Measurements from ENCODE around the gene PBX3. TPM values are rescaled to one million over a fixed set of nuclear protein-coding genes. Genes with fewer than 3 reads are reported as not detected.

Gene PBX3
- total RNA-seq, 2 experiments from 2014 or later: 9.4 to 14.3 TPM

DNA sequence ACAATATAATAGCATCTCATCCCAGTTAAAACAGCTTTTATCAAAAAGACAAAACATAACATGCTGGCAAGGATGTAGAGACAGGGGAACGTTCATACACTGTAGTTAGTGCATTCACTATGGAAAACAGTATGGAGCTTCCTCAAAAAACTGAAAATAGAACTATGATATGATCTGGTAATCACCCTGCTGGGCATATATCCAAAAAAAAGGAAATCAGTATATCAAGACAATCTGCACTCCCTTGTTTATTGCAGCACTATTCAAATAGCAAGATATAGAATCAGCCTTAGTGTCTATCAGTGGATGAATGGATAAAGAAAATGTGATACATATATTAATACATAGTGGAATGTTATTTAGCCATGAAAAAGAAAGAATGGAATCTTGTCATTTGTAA lies 88.5 kb downstream of the PBX3 start:
- H3K4me3 Mint-ChIP-seq: no peak overlapping the region

DNA sequence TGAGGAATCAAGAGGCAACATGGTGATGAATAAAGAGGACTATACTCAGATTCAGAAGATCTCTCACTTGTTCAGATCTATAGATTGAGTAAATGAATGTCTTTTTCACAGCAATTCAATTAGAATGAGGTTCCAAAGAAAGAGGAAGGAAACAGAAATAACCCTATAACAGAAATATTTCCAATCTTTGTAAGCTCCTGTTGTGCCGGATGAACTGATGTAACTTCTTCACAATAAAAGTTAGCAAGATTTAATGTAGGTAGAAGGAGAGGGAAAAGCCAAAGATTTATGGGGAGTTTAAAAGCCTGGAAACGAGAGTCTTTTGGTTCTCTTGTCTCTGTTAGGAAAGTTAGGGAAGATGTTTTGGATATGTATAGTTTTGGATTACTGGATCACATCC lies 92.1 kb downstream of the PBX3 start:
- intact Hi-C loops (cut with micrococcal nuclease): no loop called here

More for the DNA sequence above, 88.5 kb downstream of the PBX3 start:
- Mint-ChIP-seq H3K9me3 (no peaks in the 10 kb centered on the region), H3K36me3 (ENCODE audit: low read depth) (peaks cover 1% of the 10 kb centered on the region), H3K27me3 (ENCODE audit: low read depth) (no peaks in the 10 kb centered on the region), H3K27ac (no peak overlapping the region), H3K4me1 (ENCODE audit: low read depth) (peaks cover 13% of the 10 kb centered on the region)
- no peak for DNase-seq
- intact Hi-C loops (cut with micrococcal nuclease): no loop called here
- CTCF ChIA-PET: interaction anchor here (0.9 kb wide), 1 partner anchor 8 kb away, joined by 7 read pairs; no protein-coding TSS in a partner anchor

DNA sequence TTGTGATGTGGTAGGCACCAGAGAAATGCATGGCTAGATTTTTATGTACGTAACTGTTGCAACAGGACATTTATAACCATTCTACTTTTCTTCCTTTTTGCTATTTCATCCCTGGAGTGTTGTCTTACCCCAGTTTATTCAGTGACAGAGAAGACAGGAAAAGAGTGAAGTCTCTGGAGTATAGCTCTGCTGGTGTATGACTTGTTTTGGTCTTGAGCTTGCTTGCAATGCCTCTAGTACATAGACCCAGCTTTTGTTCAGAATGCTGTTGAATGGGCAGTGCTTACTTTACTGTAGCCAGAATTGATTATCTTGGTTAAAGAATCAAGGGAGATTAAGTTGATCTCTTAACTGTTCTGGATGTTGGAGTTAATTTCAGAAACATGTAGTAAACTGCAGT lies 94.3 kb downstream of the PBX3 start:
- DNase-seq: no peak
- H3K4me3 Mint-ChIP-seq: no peak overlapping the region
- peaks cover 12% of the 10 kb centered on the region for H3K4me1 Mint-ChIP-seq (ENCODE audit: low read depth)
- intact Hi-C loops (cut with micrococcal nuclease): no loop called here
- H3K27ac Mint-ChIP-seq: no peak overlapping the region
- CTCF ChIA-PET: no interaction called here
- H3K27me3 Mint-ChIP-seq (ENCODE audit: low read depth): no peaks in the 10 kb centered on the region
- H3K36me3 Mint-ChIP-seq (ENCODE audit: low read depth): no peaks in the 10 kb centered on the region
- H3K9me3 Mint-ChIP-seq: no peaks in the 10 kb centered on the region

More for the DNA sequence above, 92.1 kb downstream of the PBX3 start:
- Mint-ChIP-seq H3K9me3 (no peaks in the 10 kb centered on the region), H3K27ac (no peak overlapping the region), H3K27me3 (ENCODE audit: low read depth) (no peaks in the 10 kb centered on the region), H3K4me1 (ENCODE audit: low read depth) (peaks cover 12% of the 10 kb centered on the region), H3K4me3 (no peak overlapping the region), H3K36me3 (ENCODE audit: low read depth) (no peaks in the 10 kb centered on the region)
- CTCF ChIA-PET: no interaction called here
- no peak for DNase-seq

DNA sequence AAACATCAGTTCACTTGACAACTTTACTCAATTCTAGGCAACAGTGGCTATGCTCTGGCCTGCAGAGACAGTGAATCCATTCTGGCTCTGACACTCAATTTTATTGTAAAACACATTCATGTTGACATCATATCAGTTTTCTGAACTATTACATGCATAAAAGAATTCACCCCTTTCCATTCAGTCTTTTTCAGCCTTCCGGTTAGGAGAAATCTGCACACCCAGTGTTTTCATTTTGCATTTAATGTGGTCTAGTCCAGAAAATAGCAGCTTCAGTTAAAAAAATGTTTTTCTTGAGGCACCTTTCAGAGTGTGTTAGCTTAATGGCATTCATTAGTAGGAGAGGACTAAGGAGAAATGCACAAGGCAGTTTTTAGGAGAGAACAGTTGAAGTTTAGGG lies 95.1 kb downstream of the PBX3 start:
- Mint-ChIP-seq H3K4me3 (no peak overlapping the region), H3K4me1 (ENCODE audit: low read depth) (peaks cover 12% of the 10 kb centered on the region), H3K9me3 (no peaks in the 10 kb centered on the region), H3K36me3 (ENCODE audit: low read depth) (no peaks in the 10 kb centered on the region), H3K27ac (no peak overlapping the region), H3K27me3 (ENCODE audit: low read depth) (no peaks in the 10 kb centered on the region)
- no peak for DNase-seq
- CTCF ChIA-PET: no interaction called here
- intact Hi-C loops (cut with micrococcal nuclease): no loop called here

DNA sequence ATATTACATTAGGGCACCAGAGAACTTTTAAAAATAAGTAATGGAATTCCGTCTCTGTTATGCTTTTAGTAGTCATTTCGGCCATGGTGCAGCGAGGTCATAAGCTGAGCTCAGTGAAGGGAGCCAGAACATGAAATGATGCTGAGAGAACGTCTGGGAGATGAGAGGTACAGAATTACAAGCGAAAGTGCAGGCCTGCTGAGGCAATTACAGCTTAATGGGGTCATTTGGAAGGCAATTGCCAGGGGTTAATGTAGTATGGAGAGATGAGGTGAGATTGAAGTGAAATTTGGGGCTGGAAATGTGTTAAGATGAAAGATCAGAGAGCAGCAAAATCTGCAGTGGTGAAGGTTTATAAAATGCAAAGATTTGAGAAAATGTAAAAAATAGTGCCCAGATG lies 96.5 kb downstream of the PBX3 start:
- no peaks in the 10 kb centered on the region for H3K36me3 Mint-ChIP-seq (ENCODE audit: low read depth)
- CTCF ChIA-PET: interaction anchor here (0.8 kb wide), 1 partner anchor 8 kb away, joined by 7 read pairs; no protein-coding TSS in a partner anchor
- no peak overlapping the region for H3K4me3 Mint-ChIP-seq
- intact Hi-C loops (cut with micrococcal nuclease): no loop called here
- no peaks in the 10 kb centered on the region for H3K9me3 Mint-ChIP-seq
- H3K27me3 Mint-ChIP-seq (ENCODE audit: low read depth): no peaks in the 10 kb centered on the region
- H3K4me1 Mint-ChIP-seq (ENCODE audit: low read depth): peaks cover 12% of the 10 kb centered on the region
- no peak for DNase-seq
- H3K27ac Mint-ChIP-seq: no peak overlapping the region

DNA sequence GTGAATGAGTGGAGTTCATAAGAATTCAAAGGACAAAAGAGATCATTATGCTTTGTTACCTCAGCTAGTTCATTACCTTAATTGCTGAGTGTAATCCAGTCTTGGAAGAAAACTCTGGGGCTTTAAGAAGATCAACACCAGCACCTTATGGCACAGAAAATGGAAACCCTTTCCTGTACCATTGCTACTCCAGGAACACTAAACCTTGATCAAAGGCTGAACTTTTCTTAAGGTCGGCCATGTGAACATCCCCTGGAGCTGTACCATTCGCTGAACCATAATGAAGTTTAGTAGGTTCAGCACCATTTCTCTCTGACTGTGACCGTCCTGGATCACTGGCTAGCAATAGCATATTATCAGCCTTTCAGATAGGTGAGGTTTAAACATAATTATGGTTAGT lies 97.4 kb downstream of the PBX3 start:
- Mint-ChIP-seq H3K4me1 (ENCODE audit: low read depth) (peaks cover 12% of the 10 kb centered on the region), H3K9me3 (no peaks in the 10 kb centered on the region), H3K27ac (no peak overlapping the region), H3K4me3 (no peak overlapping the region), H3K36me3 (ENCODE audit: low read depth) (no peaks in the 10 kb centered on the region), H3K27me3 (ENCODE audit: low read depth) (no peaks in the 10 kb centered on the region)
- intact Hi-C loops (cut with micrococcal nuclease): no loop called here
- DNase-seq: no peak
- CTCF ChIA-PET: interaction anchor here (0.7 to 1.1 kb wide), 2 partner anchors 13 to 1101 kb away, joined by 3 to 4 read pairs; no protein-coding TSS in a partner anchor

DNA sequence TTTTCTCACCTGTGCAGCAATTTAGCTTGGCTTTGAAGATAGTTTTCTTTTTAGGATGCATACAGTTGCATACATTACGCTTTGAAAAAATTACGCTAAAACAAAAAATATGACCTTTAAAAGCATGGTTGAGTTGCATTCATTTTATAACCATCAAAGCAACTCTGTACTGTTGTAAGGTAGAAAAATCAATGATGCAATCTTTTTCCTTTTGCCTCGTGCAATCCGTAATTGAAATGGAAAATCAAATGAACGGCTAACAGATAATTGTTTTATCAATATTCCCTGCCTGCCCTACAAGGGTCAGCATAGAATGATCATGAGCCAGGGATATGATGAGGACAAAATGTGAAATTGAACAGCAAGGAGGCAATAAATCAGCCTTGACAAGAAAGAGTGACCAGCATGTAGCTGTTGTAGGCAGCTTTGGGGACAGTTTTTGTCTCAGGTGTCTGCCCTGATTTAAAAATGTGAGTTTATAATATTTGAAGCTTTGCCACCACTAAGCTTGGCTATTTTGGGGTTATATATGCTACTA lies 98.2 kb downstream of the PBX3 start:
- no peak overlapping the region for H3K27ac Mint-ChIP-seq
- H3K4me3 Mint-ChIP-seq: no peak overlapping the region
- CTCF ChIA-PET: interaction anchor here (1.1 kb wide), 1 partner anchor 14 kb away, joined by 4 read pairs; no protein-coding TSS in a partner anchor

DNA sequence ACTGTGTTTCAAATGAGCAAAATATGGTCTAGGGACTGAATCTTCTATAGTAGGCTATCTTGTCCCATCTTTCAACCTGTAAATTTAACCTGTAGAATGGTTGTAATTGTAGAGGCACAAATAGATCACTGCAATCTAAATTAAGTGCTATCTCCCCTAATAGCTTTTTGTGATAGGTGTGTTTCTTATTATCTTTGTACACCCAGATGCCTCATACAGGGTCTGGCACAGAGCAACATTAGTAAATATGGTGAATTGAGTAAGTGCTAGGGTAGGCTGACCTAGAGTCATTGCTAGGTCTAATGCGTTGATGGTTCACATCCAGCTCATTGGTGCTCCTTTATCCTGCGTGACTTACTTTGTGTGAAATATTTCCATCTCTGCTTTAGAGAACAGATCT lies 100.6 kb downstream of the PBX3 start:
- intact Hi-C loops (cut with micrococcal nuclease): no loop called here
- CTCF ChIA-PET: interaction anchor here (0.6 kb wide), 1 partner anchor 13 kb away, joined by 5 read pairs; no protein-coding TSS in a partner anchor
- H3K27ac Mint-ChIP-seq: no peak overlapping the region
- no peaks in the 10 kb centered on the region for H3K9me3 Mint-ChIP-seq
- H3K36me3 Mint-ChIP-seq (ENCODE audit: low read depth): no peaks in the 10 kb centered on the region
- no peaks in the 10 kb centered on the region for H3K4me1 Mint-ChIP-seq (ENCODE audit: low read depth)
- no peak for DNase-seq
- H3K27me3 Mint-ChIP-seq (ENCODE audit: low read depth): no peaks in the 10 kb centered on the region
- no peak overlapping the region for H3K4me3 Mint-ChIP-seq

More for the DNA sequence above, 98.2 kb downstream of the PBX3 start:
- intact Hi-C loops (cut with micrococcal nuclease): no loop called here
- H3K4me1 Mint-ChIP-seq (ENCODE audit: low read depth): peaks cover 12% of the 10 kb centered on the region
- H3K36me3 Mint-ChIP-seq (ENCODE audit: low read depth): no peaks in the 10 kb centered on the region
- H3K9me3 Mint-ChIP-seq: no peaks in the 10 kb centered on the region
- no peak for DNase-seq
- no peaks in the 10 kb centered on the region for H3K27me3 Mint-ChIP-seq (ENCODE audit: low read depth)

DNA sequence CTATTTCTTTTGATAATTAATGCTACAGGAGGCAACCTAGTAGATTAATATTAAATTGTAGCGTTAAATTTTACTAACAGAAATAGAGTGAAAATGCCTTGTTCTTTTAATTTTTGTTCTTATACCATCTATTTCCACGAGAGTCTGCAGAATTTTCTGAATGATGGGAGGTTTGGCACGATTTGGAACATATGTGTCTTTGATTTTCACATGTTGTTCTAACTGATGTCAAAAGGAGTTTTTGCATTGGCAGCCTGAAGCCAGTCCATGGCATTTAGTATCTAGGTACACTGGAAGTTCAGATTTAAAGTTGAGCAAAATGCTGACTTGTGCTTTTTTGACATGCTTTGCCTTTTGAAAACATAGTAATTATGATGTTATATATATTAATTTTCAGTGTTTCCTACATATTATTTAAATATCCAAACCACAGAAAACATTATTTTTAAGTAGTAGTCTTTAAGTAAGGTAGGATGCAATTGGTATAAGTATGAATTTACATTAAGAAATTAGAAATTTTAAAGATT lies 103.0 kb downstream of the PBX3 start:
- no peak for DNase-seq
- Mint-ChIP-seq H3K27ac (no peak overlapping the region), H3K4me3 (no peak overlapping the region), H3K36me3 (ENCODE audit: low read depth) (no peaks in the 10 kb centered on the region), H3K4me1 (ENCODE audit: low read depth) (peaks cover 9% of the 10 kb centered on the region), H3K9me3 (no peaks in the 10 kb centered on the region), H3K27me3 (ENCODE audit: low read depth) (no peaks in the 10 kb centered on the region)
- intact Hi-C loops (cut with micrococcal nuclease): no loop called here
- CTCF ChIA-PET: no interaction called here

DNA sequence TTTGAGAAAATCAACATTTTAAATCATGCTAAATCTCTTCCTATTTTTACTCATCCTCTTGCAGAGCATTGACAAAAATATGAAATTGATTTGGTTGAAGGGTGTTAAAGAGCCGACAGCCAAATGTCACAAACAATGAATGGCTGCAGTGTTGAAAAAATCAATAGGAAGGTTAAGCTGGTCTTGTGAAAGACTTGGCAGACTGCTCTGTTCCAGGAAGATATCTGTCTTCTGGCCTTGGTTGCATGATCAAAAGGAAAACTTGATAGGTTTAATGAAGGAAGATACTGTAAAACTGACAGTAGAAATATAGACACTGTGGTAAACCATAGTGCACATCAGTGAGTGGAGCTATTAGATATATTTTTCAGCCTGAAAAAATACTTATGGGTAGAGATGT lies 103.6 kb downstream of the PBX3 start:
- H3K27ac Mint-ChIP-seq: no peak overlapping the region
- no peaks in the 10 kb centered on the region for H3K36me3 Mint-ChIP-seq (ENCODE audit: low read depth)
- peaks cover 14% of the 10 kb centered on the region for H3K4me1 Mint-ChIP-seq (ENCODE audit: low read depth)
- CTCF ChIA-PET: no interaction called here
- no peaks in the 10 kb centered on the region for H3K27me3 Mint-ChIP-seq (ENCODE audit: low read depth)
- no peak for DNase-seq
- H3K4me3 Mint-ChIP-seq: no peak overlapping the region
- no peaks in the 10 kb centered on the region for H3K9me3 Mint-ChIP-seq
- intact Hi-C loops (cut with micrococcal nuclease): no loop called here

DNA sequence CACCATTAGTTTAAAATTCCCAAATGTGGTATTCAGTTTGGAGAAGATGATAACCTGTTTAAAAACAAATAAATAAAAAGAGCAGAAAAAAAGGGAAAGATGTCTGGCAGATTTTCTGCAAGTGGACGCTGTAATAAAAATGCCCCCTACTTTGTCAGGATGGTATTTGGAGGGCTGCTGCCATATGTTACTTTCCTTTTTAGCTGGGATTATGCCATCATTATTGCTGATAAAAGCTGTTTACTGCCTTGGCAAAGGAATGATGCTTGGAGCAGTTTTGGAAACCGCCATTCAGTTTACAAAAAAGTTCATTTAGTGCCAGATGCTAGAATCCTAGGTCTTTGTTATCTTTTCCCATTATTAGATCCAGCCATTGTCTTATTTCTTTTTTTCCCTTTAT lies 104.8 kb downstream of the PBX3 start:
- Mint-ChIP-seq H3K4me3 (no peak overlapping the region), H3K27ac (no peak overlapping the region), H3K36me3 (ENCODE audit: low read depth) (no peaks in the 10 kb centered on the region), H3K4me1 (ENCODE audit: low read depth) (peaks cover 16% of the 10 kb centered on the region), H3K27me3 (ENCODE audit: low read depth) (no peaks in the 10 kb centered on the region), H3K9me3 (no peaks in the 10 kb centered on the region)
- intact Hi-C loops (cut with micrococcal nuclease): no loop called here
- no peak for DNase-seq
- CTCF ChIA-PET: no interaction called here

DNA sequence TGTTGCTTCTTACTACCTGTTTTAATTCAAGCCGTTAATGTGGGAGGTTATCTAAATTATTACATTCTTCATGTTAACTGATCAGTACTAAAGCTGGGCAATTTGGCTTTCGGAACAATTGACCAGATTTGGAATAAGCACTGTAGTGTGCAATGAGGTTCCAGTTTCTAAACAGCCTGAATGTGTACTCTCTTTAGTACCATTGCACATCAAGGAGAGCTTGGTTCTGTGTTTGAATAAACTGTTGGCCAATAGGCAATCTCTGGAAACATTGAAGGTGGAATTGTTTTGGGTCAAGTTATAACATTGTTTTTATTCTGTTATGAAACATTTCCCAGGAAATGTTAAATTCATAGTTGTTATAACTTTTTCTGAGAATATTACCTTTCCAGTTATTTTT lies 105.2 kb downstream of the PBX3 start:
- no peak for DNase-seq
- no peak overlapping the region for H3K4me3 Mint-ChIP-seq
- no peak overlapping the region for H3K27ac Mint-ChIP-seq
- H3K36me3 Mint-ChIP-seq (ENCODE audit: low read depth): no peaks in the 10 kb centered on the region
- CTCF ChIA-PET: no interaction called here
- no peaks in the 10 kb centered on the region for H3K27me3 Mint-ChIP-seq (ENCODE audit: low read depth)
- peaks cover 16% of the 10 kb centered on the region for H3K4me1 Mint-ChIP-seq (ENCODE audit: low read depth)
- H3K9me3 Mint-ChIP-seq: no peaks in the 10 kb centered on the region
- intact Hi-C loops (cut with micrococcal nuclease): no loop called here

DNA sequence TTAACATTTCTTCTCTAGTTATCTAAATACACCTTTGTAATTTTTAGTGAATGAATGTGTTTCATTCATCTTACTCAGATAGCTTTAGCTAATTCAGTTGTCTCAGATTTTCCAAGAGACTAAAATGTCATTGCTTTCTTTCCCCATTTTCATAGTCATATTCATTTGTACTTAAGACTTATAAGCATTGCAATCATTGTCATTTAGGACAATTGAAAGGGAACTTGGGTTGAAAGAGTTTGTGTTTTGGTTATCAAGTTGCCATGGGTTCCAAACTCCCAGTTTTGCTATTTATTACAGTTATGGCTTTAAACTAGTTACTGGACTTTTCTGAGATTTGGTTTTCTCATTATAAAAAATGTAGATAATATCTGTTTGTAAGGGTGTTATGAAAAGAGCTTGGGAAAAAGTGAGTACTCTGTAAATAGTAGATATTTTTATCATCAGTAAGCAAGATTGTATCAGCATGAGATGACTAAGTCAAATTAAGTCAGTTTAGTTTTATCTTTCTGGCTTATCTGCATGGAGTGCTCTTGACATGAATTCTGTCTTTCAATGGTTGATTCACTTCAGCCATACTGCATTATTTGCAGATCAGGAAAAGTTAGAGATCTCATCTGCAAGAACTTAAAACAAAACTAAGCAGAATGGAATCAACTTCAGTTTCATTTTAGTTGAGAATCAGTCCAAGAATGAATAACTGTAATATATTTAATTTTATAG lies 107.5 kb downstream of the PBX3 start:
- no peak overlapping the region for H3K27ac Mint-ChIP-seq
- H3K36me3 Mint-ChIP-seq (ENCODE audit: low read depth): no peaks in the 10 kb centered on the region
- DNase-seq: no peak
- CTCF ChIA-PET: no interaction called here
- intact Hi-C loops (cut with micrococcal nuclease): no loop called here
- H3K27me3 Mint-ChIP-seq (ENCODE audit: low read depth): no peaks in the 10 kb centered on the region
- no peak overlapping the region for H3K4me3 Mint-ChIP-seq
- H3K4me1 Mint-ChIP-seq (ENCODE audit: low read depth): peaks cover 16% of the 10 kb centered on the region
- no peaks in the 10 kb centered on the region for H3K9me3 Mint-ChIP-seq
